HG03064 (cell line): Measurements from ENCODE around the gene PIF1.

Experiments used
- ATAC-seq: cut with Tn5 transposase; IDR thresholded peaks from one replicate; pipeline ENCODE4 v1.9.1; 2021; ENCODE audit warnings: low read depth; ENCODE audit not compliant: unreplicated experiment

Gene PIF1

GRCh38 chr15:64779024-64779423, 46.4 kb downstream of the PIF1 start:
- no peak for ATAC-seq

- ATAC-seq, result no peak
These were observed 49.1 kb downstream of the PIF1 start for GRCh38 chr15:64776402-64776786.

GRCh38 chr15:64775551-64776401, 49.7 kb downstream of the PIF1 start, which contains the start of gene RBPMS2:
Gene RBPMS2, minus strand, starts transcription at chr15:64775589. Its CDS starts 270 bp downstream, at chr15:64775319.
- ATAC-seq, result no peak

- ATAC-seq, result no peak
These were observed 50.6 kb downstream of the PIF1 start for GRCh38 chr15:64774629-64775493.

GRCh38 chr15:64774037-64774628, 51.3 kb downstream of the PIF1 start:
- no peak for ATAC-seq

GRCh38 chr15:64773606-64774005, 51.8 kb downstream of the PIF1 start:
- no peak for ATAC-seq

GRCh38 chr15:64772964-64773363, 52.5 kb downstream of the PIF1 start:
- ATAC-seq, result no peak

- ATAC-seq, result no peak
These were observed 53.0 kb downstream of the PIF1 start for GRCh38 chr15:64772488-64772887.

GRCh38 chr15:64770626-64771025, 54.8 kb downstream of the PIF1 start:
- ATAC-seq, result no peak

GRCh38 chr15:64767203-64767602, 58.2 kb downstream of the PIF1 start:
- no peak for ATAC-seq

GRCh38 chr15:64766058-64766457, 59.4 kb downstream of the PIF1 start:
- ATAC-seq, result no peak
